NCI-H187 (cell line): ENCODE measurements around the gene MCOLN1.

Experiments used
- DNase-seq, 2 experiments: peaks; one replicate each; lab custom pipeline; 2025; lab: John Stamatoyannopoulos, UW

The MCOLN1 gene

GRCh38 chr19:7522072-7522922, at the start of gene MCOLN1:
TSS of gene MCOLN1 (plus strand) at chr19:7522624. CDS start at chr19:7522751, 127 bp downstream.
- DNase-seq = peak; percentile 85 to 91

- no peak for DNase-seq
These were observed 46.8 kb upstream of the MCOLN1 start for GRCh38 chr19:7475665-7476064.

- no peak for DNase-seq
These were observed 46.2 kb upstream of the MCOLN1 start for GRCh38 chr19:7476241-7476640.

- no peak for DNase-seq
These were observed 45.5 kb upstream of the MCOLN1 start for GRCh38 chr19:7476777-7477494.

- DNase-seq = no peak
These were observed 44.7 kb upstream of the MCOLN1 start for GRCh38 chr19:7477758-7478157.

- no peak for DNase-seq
These were observed 44.1 kb upstream of the MCOLN1 start for GRCh38 chr19:7478173-7478842.

GRCh38 chr19:7478843-7479227, 43.6 kb upstream of the MCOLN1 start:
- no peak for DNase-seq

GRCh38 chr19:7480222-7480969, 42.0 kb upstream of the MCOLN1 start:
- no peak for DNase-seq

GRCh38 chr19:7480970-7481255, 41.5 kb upstream of the MCOLN1 start:
- DNase-seq = no peak

- no peak for DNase-seq
These were observed 39.6 kb upstream of the MCOLN1 start for GRCh38 chr19:7482584-7483439.

- DNase-seq = no peak
These were observed 38.7 kb upstream of the MCOLN1 start for GRCh38 chr19:7483720-7484201.

- no peak for DNase-seq
These were observed 35.5 kb upstream of the MCOLN1 start for GRCh38 chr19:7486923-7487322.

- peak; percentile 27 to 44 for DNase-seq
These were observed 33.6 kb upstream of the MCOLN1 start, which contains the start of gene PEX11G for GRCh38 chr19:7488736-7489353. TSS of gene PEX11G (minus strand) at chr19:7489035. CDS start at chr19:7489010, 25 bp downstream.

GRCh38 chr19:7489609-7490044, 32.8 kb upstream of the MCOLN1 start:
- DNase-seq = no peak

- DNase-seq = no peak
These were observed 30.3 kb upstream of the MCOLN1 start for GRCh38 chr19:7492142-7492541.

GRCh38 chr19:7492558-7492957, 29.9 kb upstream of the MCOLN1 start:
- no peak for DNase-seq

GRCh38 chr19:7494416-7495098, 27.9 kb upstream of the MCOLN1 start:
- DNase-seq = no peak

GRCh38 chr19:7497292-7497691, 25.1 kb upstream of the MCOLN1 start:
- DNase-seq = no peak

GRCh38 chr19:7500811-7501450, 21.5 kb upstream of the MCOLN1 start:
- peak; percentile 8 to 42 for DNase-seq
